ENCODE results near the gene YWHAG. TPM values are rescaled to one million over a fixed set of nuclear protein-coding genes. Genes with fewer than 3 reads are reported as not detected.

YWHAG gene
- total RNA-seq, 2 experiments from 2014 or later = 138 to 143 TPM

DNA sequence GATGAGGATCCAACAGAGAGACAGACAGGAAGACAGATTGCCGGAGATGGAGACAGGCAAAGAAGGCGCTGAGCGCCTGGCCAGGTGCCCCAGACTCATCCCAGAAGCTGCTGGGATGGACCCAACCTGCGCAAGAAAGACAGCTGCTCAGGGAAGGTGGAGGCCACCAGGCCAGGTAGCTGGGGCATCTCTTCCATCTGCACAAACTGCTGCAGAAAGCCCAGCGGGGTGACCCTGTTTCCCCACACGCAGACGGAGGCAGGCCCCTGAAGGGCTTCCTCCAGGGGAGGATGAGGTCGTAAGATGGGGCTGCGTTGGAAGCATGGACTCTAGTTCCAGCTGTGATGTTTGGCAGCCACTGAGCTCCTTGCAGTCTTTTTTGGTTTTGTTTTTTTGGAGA, 16.5 kb upstream of the YWHAG start:
- TF ChIP-seq, protein P1, sequence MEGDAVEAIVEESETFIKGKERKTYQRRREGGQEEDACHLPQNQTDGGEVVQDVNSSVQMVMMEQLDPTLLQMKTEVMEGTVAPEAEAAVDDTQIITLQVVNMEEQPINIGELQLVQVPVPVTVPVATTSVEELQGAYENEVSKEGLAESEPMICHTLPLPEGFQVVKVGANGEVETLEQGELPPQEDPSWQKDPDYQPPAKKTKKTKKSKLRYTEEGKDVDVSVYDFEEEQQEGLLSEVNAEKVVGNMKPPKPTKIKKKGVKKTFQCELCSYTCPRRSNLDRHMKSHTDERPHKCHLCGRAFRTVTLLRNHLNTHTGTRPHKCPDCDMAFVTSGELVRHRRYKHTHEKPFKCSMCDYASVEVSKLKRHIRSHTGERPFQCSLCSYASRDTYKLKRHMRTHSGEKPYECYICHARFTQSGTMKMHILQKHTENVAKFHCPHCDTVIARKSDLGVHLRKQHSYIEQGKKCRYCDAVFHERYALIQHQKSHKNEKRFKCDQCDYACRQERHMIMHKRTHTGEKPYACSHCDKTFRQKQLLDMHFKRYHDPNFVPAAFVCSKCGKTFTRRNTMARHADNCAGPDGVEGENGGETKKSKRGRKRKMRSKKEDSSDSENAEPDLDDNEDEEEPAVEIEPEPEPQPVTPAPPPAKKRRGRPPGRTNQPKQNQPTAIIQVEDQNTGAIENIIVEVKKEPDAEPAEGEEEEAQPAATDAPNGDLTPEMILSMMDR (IDR thresholded peaks at IDR 0.05) = no peak
- POLR2A ChIA-PET = no interaction called here
- peaks cover 3% of the 10 kb centered on the region for H3K4me1 Mint-ChIP-seq (ENCODE audit: low read depth)

DNA sequence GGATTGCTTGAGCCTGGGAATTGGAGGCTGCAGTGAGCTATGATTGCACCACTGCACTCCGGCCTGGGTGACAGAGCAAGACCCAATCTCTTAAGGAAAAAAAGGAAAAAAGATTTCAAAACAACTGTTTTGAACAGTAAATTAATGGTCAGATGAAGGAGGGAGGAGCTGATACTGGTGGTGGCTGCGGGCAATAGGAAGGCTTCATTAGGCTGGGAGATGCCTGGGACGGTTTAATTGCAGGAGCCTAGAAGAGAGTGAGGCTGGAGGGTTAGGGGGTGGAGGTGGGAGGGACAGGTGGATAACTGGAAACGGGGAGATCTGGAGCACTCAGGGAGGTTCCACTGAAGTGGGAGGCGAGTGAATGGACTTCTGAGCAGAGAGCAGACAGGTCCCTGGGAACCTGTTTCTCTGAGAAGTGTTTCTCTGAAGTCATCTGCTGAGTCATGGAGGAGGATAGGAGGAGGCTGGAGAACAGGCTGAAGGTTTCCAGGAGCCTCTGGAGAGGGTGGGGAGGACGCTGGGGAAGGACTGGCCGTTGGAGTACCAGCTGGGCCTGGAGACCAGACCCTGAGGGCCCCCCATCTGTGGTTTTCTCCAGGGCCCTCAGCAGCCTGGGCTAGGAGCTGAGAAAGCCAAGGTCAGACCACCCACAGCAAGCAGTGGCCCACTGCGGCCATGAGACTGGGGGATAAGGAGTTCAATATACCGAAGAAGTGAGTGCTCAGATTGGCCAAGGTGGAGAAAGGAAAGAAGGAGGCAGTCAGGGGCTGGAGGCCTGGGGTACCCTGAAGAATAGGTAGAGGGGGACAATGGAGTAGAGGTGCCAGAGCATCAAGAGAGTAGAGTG, 14.4 kb upstream of the YWHAG start:
- no peaks in the 10 kb centered on the region for H3K4me1 Mint-ChIP-seq (ENCODE audit: low read depth)
- POLR2A ChIA-PET = no interaction called here
- TF ChIP-seq, protein P1 (IDR thresholded peaks at IDR 0.05) = no peak
- no peak overlapping the region for H3K27ac Mint-ChIP-seq
- intact Hi-C loops (cut with micrococcal nuclease) = no loop called here
- H3K4me3 Mint-ChIP-seq = no peak overlapping the region
- H3K27me3 Mint-ChIP-seq = peaks cover 5% of the 10 kb centered on the region
- ATAC-seq (no peak), DNase-seq (no peak)
- H3K9me3 Mint-ChIP-seq = no peaks in the 10 kb centered on the region
- CTCF ChIA-PET = no interaction called here
- H3K36me3 Mint-ChIP-seq (ENCODE audit: low read depth) = no peaks in the 10 kb centered on the region

More for the DNA sequence above, 16.5 kb upstream of the YWHAG start:
- ATAC-seq = no peak
- DNase-seq = no peak
- H3K36me3 Mint-ChIP-seq (ENCODE audit: low read depth) = no peaks in the 10 kb centered on the region
- no peak overlapping the region for H3K4me3 Mint-ChIP-seq
- intact Hi-C loops (cut with micrococcal nuclease) = no loop called here
- H3K9me3 Mint-ChIP-seq = no peaks in the 10 kb centered on the region
- CTCF ChIA-PET = interaction anchor here (1.6 kb wide), 1 partner anchor 11 kb away, joined by 4 read pairs; no protein-coding TSS in a partner anchor
- H3K27ac Mint-ChIP-seq = no peak overlapping the region
- H3K27me3 Mint-ChIP-seq = peaks cover 5% of the 10 kb centered on the region

DNA sequence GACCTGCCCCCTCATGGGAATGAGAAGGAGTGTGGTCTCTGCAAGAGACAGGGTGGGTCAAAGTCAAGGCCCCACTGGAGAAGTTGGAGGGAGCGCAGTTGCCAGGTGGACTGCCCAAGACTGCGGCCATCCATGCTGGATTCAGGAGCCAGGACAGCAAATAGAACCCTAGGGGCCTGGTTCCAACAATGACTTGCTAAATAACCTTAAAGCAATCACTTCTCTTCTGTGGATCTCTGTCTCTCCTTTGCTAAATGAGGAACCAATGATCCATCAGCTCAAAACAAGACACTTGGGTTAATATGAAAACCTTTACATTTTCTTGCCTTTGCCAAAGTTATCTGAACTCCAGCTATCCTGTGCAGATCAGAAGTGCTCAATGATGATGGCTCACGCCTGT, 12.6 kb upstream of the YWHAG start:
- Mint-ChIP-seq H3K27ac (no peak overlapping the region), H3K36me3 (ENCODE audit: low read depth) (no peaks in the 10 kb centered on the region), H3K4me3 (no peak overlapping the region), H3K4me1 (ENCODE audit: low read depth) (no peaks in the 10 kb centered on the region), H3K9me3 (no peaks in the 10 kb centered on the region), H3K27me3 (peaks cover 5% of the 10 kb centered on the region)
- intact Hi-C loops (cut with micrococcal nuclease) = no loop called here
- TF ChIP-seq, protein P1 (IDR thresholded peaks at IDR 0.05) = no peak
- CTCF ChIA-PET = interaction anchor here (0.7 kb wide), 1 partner anchor 18 kb away, joined by 3 read pairs; no protein-coding TSS in a partner anchor
- DNase-seq = no peak
- POLR2A ChIA-PET = no interaction called here
- ATAC-seq = no peak

DNA sequence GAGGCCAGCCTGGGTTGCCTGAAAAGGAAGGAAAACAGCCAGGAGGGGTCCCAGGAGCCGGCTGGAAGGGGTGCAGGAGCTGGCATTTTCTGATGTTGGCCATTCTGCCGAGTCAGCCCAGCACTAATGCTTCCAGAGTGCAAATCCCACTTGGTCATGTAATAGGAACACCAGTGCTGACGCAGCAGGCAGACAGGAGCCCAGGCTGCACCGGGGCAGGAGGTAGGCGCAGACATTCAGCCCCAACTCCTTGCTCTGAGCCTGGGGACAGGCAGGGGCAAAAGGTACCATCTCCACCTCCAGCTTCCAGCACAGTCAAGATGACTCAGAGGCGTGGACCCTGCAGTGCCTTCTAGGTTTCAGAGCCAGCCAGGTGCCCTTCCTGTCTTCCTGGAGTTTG, 10.2 kb upstream of the YWHAG start:
- CTCF ChIA-PET = interaction anchor here (1.2 kb wide), 1 partner anchor 10 kb away, joined by 3 read pairs; the partner anchor contains the start of gene YWHAG
- no peak overlapping the region for H3K27ac Mint-ChIP-seq
- no peak for ATAC-seq

More for the DNA sequence above, 10.2 kb upstream of the YWHAG start:
- POLR2A ChIA-PET = interaction anchor here (2.7 kb wide), 1 partner anchor 10 kb away, joined by 11 read pairs; the partner anchor contains the start of gene YWHAG
- peaks cover 8% of the 10 kb centered on the region for H3K4me1 Mint-ChIP-seq (ENCODE audit: low read depth)
- H3K4me3 Mint-ChIP-seq = no peak overlapping the region
- H3K9me3 Mint-ChIP-seq = no peaks in the 10 kb centered on the region
- intact Hi-C loops (cut with micrococcal nuclease) = no loop called here
- H3K36me3 Mint-ChIP-seq (ENCODE audit: low read depth) = no peaks in the 10 kb centered on the region
- TF ChIP-seq, protein P1 (IDR thresholded peaks at IDR 0.05) = no peak
- H3K27me3 Mint-ChIP-seq = peaks cover 5% of the 10 kb centered on the region
- DNase-seq = no peak

Data from activated CD8-positive, alpha-beta T cell treated with anti-CD3 and anti-CD28 coated beads for 36 hours (primary cell).